GM21576 (cell line): ENCODE measurements around the gene FAP.

Experiments used
- ATAC-seq: cut with Tn5 transposase; IDR thresholded peaks from one replicate; pipeline ENCODE4 v1.9.1; 2021; ENCODE audit warnings: mild to moderate bottlenecking, moderate library complexity; ENCODE audit not compliant: unreplicated experiment

The FAP gene

DNA sequence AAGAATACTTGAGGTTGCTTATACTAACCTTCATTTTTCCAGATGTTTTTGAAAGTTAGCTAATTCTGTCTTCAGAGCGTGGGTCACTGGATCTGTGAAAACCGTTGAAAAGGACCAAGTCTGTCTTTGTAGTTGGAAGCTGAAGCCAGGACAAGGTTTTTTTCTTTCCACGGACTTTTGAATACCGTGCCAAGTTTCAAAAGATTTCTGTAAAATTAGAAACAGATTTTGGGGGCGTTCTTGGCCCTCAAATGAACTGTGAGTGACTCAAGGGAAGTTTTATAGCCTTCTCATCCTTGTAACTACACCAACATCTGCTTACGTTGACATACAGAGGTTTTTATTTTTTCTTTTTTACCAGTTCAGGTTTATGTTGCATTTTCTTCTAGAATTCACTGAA lies at the start of gene FAP:
TSS of gene FAP (minus strand) at position 152 of the 400 bp plus-strand sequence. CDS start at position 34, 118 bp downstream.
- no peak for ATAC-seq

GRCh38 chr2:162291748-162292147 lies 48.5 kb upstream of the FAP start:
- no peak for ATAC-seq

DNA sequence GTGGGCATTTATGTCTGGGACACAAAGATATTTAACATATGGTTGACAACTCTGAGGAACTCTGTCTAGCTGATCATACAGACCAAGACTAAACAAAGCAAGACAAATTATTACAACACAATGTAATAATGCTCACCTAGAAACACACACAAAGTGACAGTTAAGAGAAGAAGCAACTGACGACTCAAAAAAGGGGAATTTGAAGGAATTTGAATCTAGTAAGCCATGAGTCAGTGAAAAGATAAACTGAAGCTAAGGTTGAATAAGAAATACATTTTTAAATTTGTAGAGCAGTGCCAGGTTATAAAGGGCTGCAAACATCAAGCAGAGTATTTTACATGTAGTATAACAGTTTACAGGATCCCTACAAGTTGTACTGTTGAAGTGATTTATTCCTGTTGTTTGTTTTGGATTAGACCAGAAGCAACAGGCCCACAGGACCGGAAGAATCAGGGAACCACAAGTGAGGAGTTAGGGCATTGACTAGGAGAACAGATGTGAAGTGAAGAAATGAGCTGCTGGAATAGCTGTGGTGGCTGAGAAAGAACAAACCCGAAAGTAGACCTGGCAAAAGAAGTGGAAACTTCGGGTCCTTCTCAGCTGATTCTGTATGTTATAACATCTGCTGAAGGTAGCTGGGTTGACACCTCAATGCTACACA lies 39.6 kb upstream of the FAP start:
- ATAC-seq: no peak

DNA sequence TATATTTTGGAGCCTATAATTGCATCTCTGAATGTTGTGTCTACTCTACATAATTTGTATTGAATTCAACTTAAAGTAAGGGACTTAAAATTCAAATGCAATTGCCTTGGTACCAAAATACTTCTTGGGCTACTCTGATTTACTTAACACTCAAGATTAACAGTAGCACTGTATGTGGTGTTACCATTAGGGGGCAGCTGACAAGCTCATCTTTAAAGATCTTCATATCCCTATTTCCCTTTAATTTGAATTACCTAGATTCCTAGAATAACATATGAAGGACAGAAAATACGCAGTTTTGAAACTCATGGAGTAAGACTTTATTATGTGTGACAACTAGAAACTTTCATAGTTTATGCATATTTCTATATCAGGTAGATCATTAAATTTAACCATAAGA lies 37.4 kb upstream of the FAP start:
- ATAC-seq: no peak

- no peak for ATAC-seq
These were observed 34.1 kb upstream of the FAP start for GRCh38 chr2:162277381-162277780.

DNA sequence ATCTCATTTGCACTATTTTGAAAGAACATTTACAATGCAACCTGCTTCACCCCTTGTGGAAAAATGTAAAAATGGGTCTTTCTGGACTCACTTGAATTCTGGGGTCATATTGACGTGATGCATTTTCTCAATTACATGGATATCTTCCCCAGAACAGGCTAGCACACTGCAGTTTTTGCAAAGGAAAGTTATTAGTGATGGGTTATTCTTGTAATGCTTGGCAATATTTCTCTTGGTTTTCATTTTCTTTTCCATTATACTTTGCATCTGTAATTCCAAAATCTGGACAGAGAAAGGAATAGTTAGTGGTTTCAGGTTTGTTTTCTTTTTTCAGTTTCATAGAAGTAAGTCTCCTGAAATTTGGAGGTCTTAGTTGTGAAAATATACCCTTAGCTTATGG lies 24.8 kb upstream of the FAP start:
- no peak for ATAC-seq

DNA sequence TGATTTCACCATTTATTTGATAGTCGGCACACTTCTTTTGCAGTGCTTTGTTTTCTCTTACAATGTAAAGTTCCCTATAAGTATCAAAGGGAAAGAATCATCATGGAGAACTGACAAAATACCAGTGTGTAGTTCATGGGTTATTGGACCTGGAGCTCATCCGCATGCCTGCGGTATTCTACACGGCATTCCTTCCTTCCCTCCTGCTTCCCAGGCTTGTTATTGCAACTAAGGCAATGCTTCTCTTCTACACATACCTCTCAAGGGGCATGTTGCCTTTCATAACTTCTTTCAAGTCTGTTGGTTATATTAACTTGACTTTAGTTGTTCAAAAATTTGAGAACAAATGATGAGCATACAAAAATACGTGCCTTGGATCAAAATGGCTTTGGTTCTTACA lies 24.3 kb upstream of the FAP start:
- ATAC-seq: no peak

DNA sequence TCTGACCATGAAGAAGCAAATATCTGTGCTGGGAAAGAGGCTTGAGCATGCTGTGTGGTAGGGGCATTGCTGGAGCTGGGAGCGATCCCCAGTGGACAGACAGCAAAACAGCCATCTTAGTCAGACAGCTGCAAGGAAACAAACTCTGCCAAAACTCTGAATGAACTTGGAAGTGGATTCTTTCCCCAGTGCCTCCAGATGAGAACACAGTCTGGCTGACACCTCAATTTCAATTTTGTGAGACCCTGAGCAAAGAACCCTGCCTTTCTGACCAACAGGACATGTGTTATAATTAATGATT lies 23.2 kb upstream of the FAP start:
- ATAC-seq: no peak

GRCh38 chr2:162265666-162266459 lies 22.6 kb upstream of the FAP start:
- ATAC-seq: no peak

DNA sequence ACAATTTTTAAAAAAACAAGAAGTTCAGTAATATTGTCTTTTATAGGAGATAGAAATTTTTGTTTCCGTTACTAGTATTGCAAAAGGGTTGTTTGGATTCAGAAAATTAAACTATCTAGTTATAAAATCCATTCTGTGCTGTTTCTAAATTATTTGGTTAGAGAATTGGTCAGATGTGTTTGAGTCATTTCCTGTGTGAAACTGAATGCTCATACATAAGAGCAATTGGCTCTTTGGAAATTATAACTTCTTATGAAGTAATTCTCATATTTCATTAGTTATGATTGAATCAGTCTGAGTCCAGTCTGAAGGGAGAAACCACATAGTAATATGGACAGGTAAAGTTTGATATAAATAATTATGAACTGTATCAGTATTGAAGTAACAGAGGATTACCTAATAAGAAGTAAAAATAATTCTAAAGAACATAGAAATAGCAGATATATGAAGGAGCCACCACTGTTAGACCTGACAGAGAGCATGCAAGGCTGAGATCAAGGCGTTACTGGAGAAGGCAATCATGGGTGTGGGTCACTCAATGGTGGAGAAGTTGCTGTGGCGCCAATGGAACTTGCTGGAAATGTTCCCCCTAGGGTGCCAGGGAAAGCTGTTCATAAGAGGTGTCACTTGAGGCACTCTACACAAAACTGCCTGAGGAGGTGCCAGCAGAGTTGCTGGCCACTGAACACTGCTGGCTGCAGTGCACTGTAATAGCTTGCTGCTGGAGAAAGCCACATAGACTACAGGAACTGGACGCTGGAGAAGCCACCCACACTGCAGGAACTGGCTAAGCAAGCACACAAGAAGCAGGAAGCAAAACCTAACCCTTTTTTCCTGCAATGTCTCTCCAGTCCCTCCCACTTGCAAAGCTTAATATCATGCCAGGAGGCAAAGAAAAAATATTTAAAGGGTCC lies 18.0 kb upstream of the FAP start:
- ATAC-seq: peak; percentile 54

- ATAC-seq: no peak
These were observed 15.4 kb upstream of the FAP start for GRCh38 chr2:162258686-162259085.

DNA sequence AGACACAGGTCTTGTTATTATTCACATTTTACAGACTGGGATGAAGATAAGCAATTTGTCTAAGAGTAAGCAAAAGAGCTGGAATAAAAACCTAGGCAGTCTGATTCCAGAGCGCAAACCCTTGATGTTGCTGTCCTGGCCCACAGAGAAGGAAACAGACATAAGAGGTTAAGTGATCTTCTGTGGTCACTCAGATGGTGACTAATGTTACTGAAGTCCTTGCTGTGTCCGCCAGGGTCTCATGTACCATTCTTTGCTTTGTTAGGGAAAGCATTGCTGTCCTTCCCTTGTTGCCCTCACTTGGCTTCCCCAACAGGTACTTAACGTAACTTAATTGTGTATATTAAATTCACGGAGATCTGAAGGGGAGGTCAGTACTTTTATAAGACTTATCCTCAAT lies 14.9 kb upstream of the FAP start:
- no peak for ATAC-seq

GRCh38 chr2:162257425-162257824 lies 14.2 kb upstream of the FAP start:
- no peak for ATAC-seq

DNA sequence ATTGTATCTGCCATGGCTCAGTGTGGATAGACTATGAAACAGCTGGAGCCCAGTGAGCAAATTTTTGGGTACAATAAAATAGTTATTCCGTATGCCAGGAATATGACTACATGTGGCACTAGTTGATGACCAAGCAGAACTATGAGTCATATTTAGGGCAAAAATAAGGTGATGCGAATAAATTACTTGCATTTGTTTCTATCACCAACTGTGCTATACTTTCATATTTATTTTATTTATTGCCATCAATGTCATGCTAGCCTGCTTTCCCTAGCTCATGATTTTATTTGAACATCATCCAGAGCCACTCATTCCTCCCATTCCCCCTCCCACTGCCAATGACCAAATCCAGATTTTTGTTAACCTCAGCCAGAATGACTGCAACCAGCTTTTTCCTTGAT lies 13.3 kb upstream of the FAP start:
- no peak for ATAC-seq

DNA sequence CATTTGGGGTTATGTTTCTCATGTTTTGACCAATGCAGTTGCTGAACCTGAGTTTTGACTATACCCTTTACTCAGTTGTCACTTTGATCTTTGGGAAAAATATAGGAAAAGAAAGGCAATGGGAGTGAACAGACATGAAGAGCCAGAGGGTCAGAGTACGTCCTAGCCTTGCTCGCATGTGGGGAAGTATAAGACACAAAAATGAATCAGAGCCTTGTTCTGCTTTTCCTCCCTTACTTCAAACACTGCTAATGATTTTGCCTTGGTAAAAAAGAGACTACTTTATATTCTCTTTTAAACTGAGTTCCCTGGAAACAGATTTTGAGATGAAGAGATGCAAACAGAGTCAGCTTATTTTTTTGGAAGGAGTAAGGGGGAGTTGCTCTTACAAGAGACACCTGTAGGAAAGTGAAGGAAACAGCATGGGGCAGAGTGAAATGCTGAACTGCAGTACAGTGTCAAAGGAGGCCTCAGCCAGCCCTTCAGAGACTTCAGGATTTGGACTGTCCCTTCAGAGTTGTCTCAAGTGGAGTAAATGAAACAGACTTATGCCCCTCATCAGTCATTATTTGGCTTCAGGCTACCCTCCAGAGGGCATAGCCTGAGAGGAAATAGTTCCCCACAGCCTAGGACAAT lies 11.1 kb upstream of the FAP start:
- ATAC-seq: no peak

- ATAC-seq: no peak
These were observed 10.2 kb upstream of the FAP start for GRCh38 chr2:162253435-162253834.

DNA sequence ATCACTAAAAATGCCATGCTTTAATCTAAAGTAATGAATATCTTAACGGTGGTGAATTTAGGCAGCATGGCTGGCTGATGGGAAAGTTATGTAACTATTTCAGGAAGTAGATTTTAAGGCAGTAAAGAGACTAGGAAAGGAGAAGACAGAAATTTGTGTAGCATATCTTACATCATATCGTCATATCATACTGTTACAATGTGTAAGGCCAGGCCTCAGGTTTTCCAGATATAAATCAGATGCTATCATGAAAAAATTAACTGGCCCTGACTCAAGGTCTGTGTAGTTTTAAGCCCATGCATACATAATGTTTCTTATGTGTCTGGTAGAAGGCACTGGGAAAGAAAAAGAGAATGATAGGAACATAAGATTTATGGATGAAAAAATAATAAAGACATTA lies 8.9 kb upstream of the FAP start:
- no peak for ATAC-seq

- ATAC-seq: no peak
These were observed 2.5 kb upstream of the FAP start for GRCh38 chr2:162245781-162246180.

GRCh38 chr2:162245061-162245460 lies 1.8 kb upstream of the FAP start:
- no peak for ATAC-seq

DNA sequence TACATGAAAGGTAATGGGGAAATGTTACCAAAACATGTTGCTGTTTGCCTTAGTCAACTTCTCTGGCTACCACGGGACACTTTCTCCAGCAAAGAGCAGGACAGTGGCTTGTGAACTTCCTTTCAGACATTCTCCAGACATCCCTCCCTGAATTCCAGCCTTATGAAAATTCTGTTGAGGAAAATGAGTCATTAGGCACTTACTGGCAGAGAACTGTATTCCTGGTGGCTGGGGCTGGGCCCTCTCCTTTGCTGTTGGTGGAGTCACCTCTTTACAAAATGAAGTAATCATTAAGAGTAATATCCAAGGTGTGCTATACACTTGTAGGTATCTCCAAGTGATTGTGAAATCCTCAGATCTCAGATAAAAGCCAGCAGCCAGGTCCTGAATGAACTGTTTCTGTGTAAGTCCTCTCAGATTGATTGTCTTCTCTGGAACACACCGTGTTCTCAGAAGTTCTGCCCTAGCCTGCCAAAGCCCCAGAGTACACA lies 1.3 kb upstream of the FAP start:
- ATAC-seq: no peak

DNA sequence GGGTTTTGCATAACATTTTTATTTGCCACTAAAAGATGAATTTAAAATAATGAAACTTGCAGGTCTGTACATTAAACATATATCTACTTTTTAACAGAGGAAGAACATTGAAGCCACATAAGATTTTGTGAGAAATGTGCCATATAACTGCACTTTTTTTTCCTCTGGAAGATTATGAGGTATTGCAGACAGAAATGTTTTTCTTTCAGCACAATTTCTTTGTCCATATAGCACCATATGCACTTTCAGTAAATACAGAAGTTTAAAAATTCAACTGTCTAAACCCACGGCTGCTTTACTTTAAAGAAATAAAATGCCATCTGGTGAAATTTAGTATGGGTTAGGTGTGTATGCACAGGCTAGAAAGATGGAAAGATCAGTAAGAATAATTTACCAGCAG lies 470 bp upstream of the FAP start:
- ATAC-seq: no peak
